GM23338 (cell line): ENCODE data around the gene CYFIP1. TPM values are rescaled to one million over a fixed set of nuclear protein-coding genes. Genes with fewer than 3 reads are reported as not detected.

ENCODE experiments used
- ATAC-seq: fragments of 200-7000 bp; cut with Tn5 transposase; 3 replicates; pipeline ENCODE4 v1.9.1; 2020
- DNase-seq: peaks from one replicate; pipeline ENCODE4 v3.0.0-alpha.2; 2015; ENCODE audit warnings: low spot score
- H2AFZ ChIP-seq: fragments of 200-600 bp; sonication (generic); 2 replicates; pipeline ENCODE4 v1.8.0; 2016; ENCODE audit warnings: antibody characterized with exemption, mild to moderate bottlenecking, moderate library complexity
- H3F3A ChIP-seq: fragments of 200-600 bp; sonication (generic); replicated peaks from 2 replicates; pipeline ENCODE4 v1.8.0; 2017; ENCODE audit warnings: antibody characterized with exemption, mixed run types, low read depth
- H3K27ac ChIP-seq: fragments of 200-600 bp; sonication (generic); 2 replicates; pipeline ENCODE4 v1.6.1; 2016; ENCODE audit warnings: low read depth
- H3K27me3 ChIP-seq: fragments of 200-600 bp; sonication (generic); 2 replicates; pipeline ENCODE4 v1.8.0; 2016; ENCODE audit warnings: mild to moderate bottlenecking, mixed run types, moderate library complexity; ENCODE audit not compliant: insufficient read depth
- H3K36me3 ChIP-seq: fragments of 200-600 bp; sonication (generic); 2 replicates; pipeline ENCODE4 v1.8.0; 2016; ENCODE audit warnings: mild to moderate bottlenecking; ENCODE audit not compliant: insufficient read depth
- H3K4me1 ChIP-seq: fragments of 200-600 bp; sonication (generic); 2 replicates; pipeline ENCODE4 v1.8.0; 2016; ENCODE audit warnings: mild to moderate bottlenecking, moderate library complexity; ENCODE audit not compliant: insufficient read depth
- H3K4me2 ChIP-seq: fragments of 200-600 bp; sonication (generic); 2 replicates; pipeline ENCODE4 v1.7.1; 2017; ENCODE audit warnings: mixed run types
- H3K4me3 ChIP-seq: fragments of 200-600 bp; sonication (generic); 2 replicates; pipeline ENCODE4 v1.6.1; 2016; ENCODE audit warnings: mixed run types
- H3K79me2 ChIP-seq: fragments of 200-600 bp; sonication (generic); replicated peaks from 2 replicates; pipeline ENCODE4 v1.8.0; 2017; ENCODE audit warnings: mild to moderate bottlenecking; ENCODE audit not compliant: insufficient read depth
- H3K9me2 ChIP-seq: fragments of 200-600 bp; sonication (generic); 2 replicates; pipeline ENCODE4 v1.8.0; 2017; ENCODE audit not compliant: insufficient read depth
- H4K20me1 ChIP-seq: fragments of 200-600 bp; sonication (generic); replicated peaks from 2 replicates; pipeline ENCODE4 v1.8.0; 2017; ENCODE audit warnings: mild to moderate bottlenecking; ENCODE audit not compliant: insufficient read depth
- H3K27ac Mint-ChIP-seq: 2 replicates; pipeline ENCODE4 v1.8.0; 2020; ENCODE audit warnings: inconsistent platforms, mild to moderate bottlenecking, moderate library complexity, mixed read lengths
- H3K27me3 Mint-ChIP-seq: 3 replicates; pipeline ENCODE4 v1.8.0; 2022; ENCODE audit warnings: low read depth, mild to moderate bottlenecking, moderate library complexity, mixed read lengths, inconsistent platforms; ENCODE audit not compliant: insufficient read depth, poor library complexity
- H3K36me3 Mint-ChIP-seq: 3 replicates; pipeline ENCODE4 v1.8.0; 2021; ENCODE audit warnings: low read depth, mild to moderate bottlenecking, inconsistent platforms, moderate library complexity, mixed read lengths
- H3K4me1 Mint-ChIP-seq: 3 replicates; pipeline ENCODE4 v1.8.0; 2020; ENCODE audit warnings: mild to moderate bottlenecking, inconsistent platforms, mixed read lengths
- H3K4me3 Mint-ChIP-seq: 3 replicates; pipeline ENCODE4 v1.8.0; 2021; ENCODE audit warnings: moderate library complexity, mild to moderate bottlenecking, inconsistent platforms, mixed read lengths
- H3K9me3 Mint-ChIP-seq: 3 replicates; pipeline ENCODE4 v1.8.0; 2020; ENCODE audit warnings: moderate library complexity, mild to moderate bottlenecking, inconsistent platforms, mixed read lengths
- CREB1 ChIP-seq: fragments of 250-450 bp; sonication (Bioruptor Pico); IDR thresholded peaks from 2 replicates; pipeline ENCODE4 v1.5.0; 2020; ENCODE audit warnings: low read depth, mild to moderate bottlenecking, moderate library complexity
- ETS1 ChIP-seq: IDR thresholded peaks from 2 replicates; pipeline ENCODE4 v1.6.1; 2016; ENCODE audit warnings: antibody characterized with exemption
- EZH2 ChIP-seq: fragments of 200-600 bp; sonication (generic); IDR thresholded peaks from one replicate; pipeline ENCODE4 v1.8.0; 2017; ENCODE audit warnings: antibody characterized with exemption, mild to moderate bottlenecking, low read depth; ENCODE audit not compliant: unreplicated experiment
- EZH2phosphoT487 ChIP-seq: fragments of 200-600 bp; sonication (generic); IDR thresholded peaks from one replicate; pipeline ENCODE4 v1.8.1; 2018; ENCODE audit warnings: antibody characterized with exemption; ENCODE audit not compliant: unreplicated experiment
- JUNB ChIP-seq: IDR thresholded peaks from one replicate; pipeline ENCODE4 v1.6.1; 2016; ENCODE audit warnings: antibody characterized with exemption; ENCODE audit not compliant: unreplicated experiment
- NANOG ChIP-seq: IDR thresholded peaks from 2 replicates; pipeline ENCODE4 v1.6.1; 2016; ENCODE audit warnings: antibody characterized with exemption, borderline replicate concordance
- POLR2AphosphoS5 ChIP-seq: IDR thresholded peaks from 2 replicates; pipeline ENCODE4 v1.6.1; 2016; ENCODE audit warnings: antibody characterized with exemption, low read depth
- REST ChIP-seq: IDR thresholded peaks from one replicate; pipeline ENCODE4 v1.6.1; 2018; ENCODE audit warnings: antibody characterized with exemption; ENCODE audit not compliant: unreplicated experiment
- STAT1 ChIP-seq: IDR thresholded peaks from one replicate; pipeline ENCODE4 v1.6.1; 2016; ENCODE audit warnings: antibody characterized with exemption; ENCODE audit not compliant: unreplicated experiment
- ZNF114 ChIP-seq: fragments of 250-450 bp; sonication (Bioruptor Pico); IDR thresholded peaks from 2 replicates; pipeline ENCODE4 v1.5.0; 2020; ENCODE audit warnings: mild to moderate bottlenecking, moderate library complexity
- ZNF331 ChIP-seq: fragments of 250-450 bp; sonication (Bioruptor Pico); IDR thresholded peaks from 2 replicates; pipeline ENCODE4 v1.5.0; 2020; ENCODE audit warnings: low read depth, mild to moderate bottlenecking, moderate library complexity
- ZNF462 ChIP-seq: fragments of 250-450 bp; sonication (Bioruptor Pico); IDR thresholded peaks from 2 replicates; pipeline ENCODE4 v1.5.0; 2020; ENCODE audit warnings: mild to moderate bottlenecking, moderate library complexity
- polyA plus RNA-seq: library from polyadenylated mRNA; unstranded; fragments of >200 nt; fragmentation: Nextera tagmentation; extraction: Ambion mirVana; gene quantifications from 2 replicates; pipeline ENCODE4 v1.2.1, GENCODE V29; 2016
- total RNA-seq: library from RNA; depleted of rRNA; stranded (reverse); fragments of >200 nt; shearing (Covaris generic); gene quantifications from 2 replicates; pipeline ENCODE4 v1.2.3, GENCODE V29; 2014

Gene CYFIP1
- total and polyA plus RNA-seq, 2 experiments from 2014 or later: 20.0 to 73.9 TPM

GRCh38 chr15:22861161-22861560, 119.0 kb downstream of the CYFIP1 start:
- 0 out of 2 replicates have a peak, but pooled peaks cover 3% of the 10 kb centered on the region for H3F3A ChIP-seq
- no peaks in the 10 kb centered on the region; the same call in 1 of the 2 replicates for H3K4me1 ChIP-seq
- H3K27ac Mint-ChIP-seq: no peak overlapping the region
- ATAC-seq (no peak), DNase-seq (no peak)
- H3K27ac ChIP-seq: no peak overlapping the region
- peaks cover 15% of the 10 kb centered on the region for H4K20me1 ChIP-seq
- peaks cover 5% of the 10 kb centered on the region for H3K4me1 Mint-ChIP-seq
- no peaks in the 10 kb centered on the region for H3K9me2 ChIP-seq
- H3K36me3 ChIP-seq: peaks cover 55% of the 10 kb centered on the region
- no peak overlapping the region for H3K4me3 Mint-ChIP-seq
- no peaks in the 10 kb centered on the region for H3K27me3 ChIP-seq
- H3K4me2 ChIP-seq: no peak overlapping the region
- H3K36me3 Mint-ChIP-seq: peaks cover 93% of the 10 kb centered on the region
- peaks cover 13% of the 10 kb centered on the region for H3K27me3 Mint-ChIP-seq
- no peak overlapping the region for H3K4me3 ChIP-seq
- TF ChIP-seq ZNF462 (CRISPR knock-in tag) (no peak), EZH2 (no peak), ETS1 (no peak), NANOG (no peak), ZNF114 (CRISPR knock-in tag) (no peak), JUNB (no peak), EZH2phosphoT487 (no peak), CREB1 (CRISPR knock-in tag) (no peak), POLR2AphosphoS5 (no peak), ZNF331 (CRISPR knock-in tag) (no peak), REST (no peak), STAT1 (no peak)
- no peak overlapping the region for H2AFZ ChIP-seq
- H3K9me3 Mint-ChIP-seq: no peaks in the 10 kb centered on the region; the same call in 2 of the 3 replicates
- H3K79me2 ChIP-seq: peaks cover 33% of the 10 kb centered on the region
